ENCODE results near the gene ZNF488. TPM values are rescaled to one million over a fixed set of nuclear protein-coding genes. Genes with fewer than 3 reads are reported as not detected.

Gene ZNF488
- total RNA-seq, 1 donor from 2014 or later = 4.9 TPM

DNA sequence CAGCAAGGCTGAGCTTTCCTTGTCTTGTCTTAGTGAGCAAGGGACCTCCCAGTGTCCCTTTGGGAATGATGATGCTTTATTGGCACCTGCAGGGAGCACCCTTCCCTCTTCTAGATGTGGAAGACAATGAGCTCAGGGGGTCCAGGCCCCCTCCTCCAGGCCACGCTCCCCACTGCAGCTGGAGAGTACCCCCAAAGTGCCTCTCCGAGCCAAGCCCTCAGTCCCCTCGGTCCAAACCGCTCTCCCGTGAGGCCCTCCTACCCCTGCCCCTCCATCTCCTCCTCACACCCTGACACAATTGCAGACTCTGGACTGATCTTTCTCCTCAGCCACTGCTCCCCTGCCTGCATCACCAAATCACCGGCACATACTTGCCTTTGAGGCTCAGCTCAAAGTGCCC lies 19.2 kb downstream of the ZNF488 start:
- TF ChIP-seq, protein P1, sequence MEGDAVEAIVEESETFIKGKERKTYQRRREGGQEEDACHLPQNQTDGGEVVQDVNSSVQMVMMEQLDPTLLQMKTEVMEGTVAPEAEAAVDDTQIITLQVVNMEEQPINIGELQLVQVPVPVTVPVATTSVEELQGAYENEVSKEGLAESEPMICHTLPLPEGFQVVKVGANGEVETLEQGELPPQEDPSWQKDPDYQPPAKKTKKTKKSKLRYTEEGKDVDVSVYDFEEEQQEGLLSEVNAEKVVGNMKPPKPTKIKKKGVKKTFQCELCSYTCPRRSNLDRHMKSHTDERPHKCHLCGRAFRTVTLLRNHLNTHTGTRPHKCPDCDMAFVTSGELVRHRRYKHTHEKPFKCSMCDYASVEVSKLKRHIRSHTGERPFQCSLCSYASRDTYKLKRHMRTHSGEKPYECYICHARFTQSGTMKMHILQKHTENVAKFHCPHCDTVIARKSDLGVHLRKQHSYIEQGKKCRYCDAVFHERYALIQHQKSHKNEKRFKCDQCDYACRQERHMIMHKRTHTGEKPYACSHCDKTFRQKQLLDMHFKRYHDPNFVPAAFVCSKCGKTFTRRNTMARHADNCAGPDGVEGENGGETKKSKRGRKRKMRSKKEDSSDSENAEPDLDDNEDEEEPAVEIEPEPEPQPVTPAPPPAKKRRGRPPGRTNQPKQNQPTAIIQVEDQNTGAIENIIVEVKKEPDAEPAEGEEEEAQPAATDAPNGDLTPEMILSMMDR (conservative IDR thresholded peaks at IDR 0.05) = no peak
- Mint-ChIP-seq H3K27ac (no peak overlapping the region), H3K36me3 (no peaks in the 10 kb centered on the region), H3K4me1 (ENCODE audit: unreplicated experiment) (peaks cover 7% of the 10 kb centered on the region), H3K4me3 (no peak overlapping the region), H3K27me3 (peaks cover 3% of the 10 kb centered on the region), H3K9me3 (no peaks in the 10 kb centered on the region)
- DNase-seq (ENCODE audit: extremely low spot score, unreplicated experiment) = peak; percentile 44

DNA sequence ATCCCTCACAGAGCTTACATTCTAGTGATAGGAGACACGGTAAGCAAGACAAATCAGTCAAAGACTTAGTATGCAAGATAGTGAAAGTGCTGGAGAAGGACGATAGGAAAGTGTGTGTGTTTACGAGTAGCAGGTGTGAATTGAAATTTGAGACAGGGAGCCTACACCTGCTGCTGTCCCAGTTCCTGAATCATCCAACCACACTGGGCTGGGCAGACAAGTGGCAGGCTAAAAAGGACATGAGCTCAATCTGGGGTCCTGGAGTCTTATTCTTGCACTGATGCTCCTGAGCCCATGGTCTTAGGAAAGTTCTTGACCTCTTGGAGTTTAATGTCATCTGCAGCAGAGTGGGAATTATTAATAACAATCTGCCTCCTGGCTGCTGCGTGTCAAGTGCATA lies 19.7 kb downstream of the ZNF488 start:
- H3K36me3 Mint-ChIP-seq = no peaks in the 10 kb centered on the region
- H3K4me3 Mint-ChIP-seq = no peak overlapping the region
- peaks cover 7% of the 10 kb centered on the region for H3K4me1 Mint-ChIP-seq (ENCODE audit: unreplicated experiment)
- no peaks in the 10 kb centered on the region for H3K9me3 Mint-ChIP-seq
- H3K27me3 Mint-ChIP-seq = peaks cover 3% of the 10 kb centered on the region
- TF ChIP-seq, protein P1 (conservative IDR thresholded peaks at IDR 0.05) = no peak
- no peak for DNase-seq (ENCODE audit: extremely low spot score, unreplicated experiment)
- H3K27ac Mint-ChIP-seq = no peak overlapping the region

DNA sequence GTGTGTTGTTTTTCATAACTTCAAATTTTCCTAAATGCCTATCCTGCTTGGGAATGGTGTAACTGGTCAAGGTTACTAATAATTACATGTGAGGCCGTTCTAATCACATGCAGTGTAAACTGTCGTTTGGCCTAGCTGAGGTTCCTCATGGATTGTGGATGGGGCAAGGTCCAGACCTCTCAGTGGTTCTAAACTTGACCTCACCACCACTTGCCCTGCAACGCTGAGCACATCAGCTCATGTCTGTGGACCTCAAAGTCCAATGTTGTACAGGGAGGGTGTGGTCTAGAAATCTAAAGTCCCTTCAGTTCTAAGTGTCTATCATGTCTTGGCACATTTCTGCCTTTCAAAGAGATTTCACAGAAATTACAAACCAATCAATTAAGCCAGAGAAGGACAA lies 20.3 kb downstream of the ZNF488 start:
- no peaks in the 10 kb centered on the region for H3K9me3 Mint-ChIP-seq
- H3K27me3 Mint-ChIP-seq = peaks cover 3% of the 10 kb centered on the region
- H3K27ac Mint-ChIP-seq = no peak overlapping the region
- no peak for DNase-seq (ENCODE audit: extremely low spot score, unreplicated experiment)
- peaks cover 7% of the 10 kb centered on the region for H3K4me1 Mint-ChIP-seq (ENCODE audit: unreplicated experiment)
- no peak overlapping the region for H3K4me3 Mint-ChIP-seq
- no peaks in the 10 kb centered on the region for H3K36me3 Mint-ChIP-seq
- TF ChIP-seq, protein P1 (conservative IDR thresholded peaks at IDR 0.05) = no peak

DNA sequence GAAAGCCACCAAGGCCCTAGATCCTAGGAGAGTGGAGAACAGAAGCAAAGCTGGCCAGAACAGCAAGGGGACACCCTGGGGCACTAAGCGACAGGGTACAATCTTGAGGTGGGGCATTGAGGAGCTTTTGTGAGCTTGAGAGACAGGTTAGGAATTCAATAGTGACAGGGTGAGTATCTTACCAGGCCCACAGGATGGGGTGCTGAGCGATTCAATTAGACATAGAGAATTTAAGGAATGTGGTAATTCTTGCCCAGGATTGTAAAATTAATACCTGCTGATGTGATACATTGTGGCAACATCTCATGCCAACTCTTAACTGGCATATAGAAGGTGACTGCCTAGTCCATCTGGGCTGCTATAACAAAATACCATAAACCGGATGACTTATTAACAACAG lies 21.9 kb downstream of the ZNF488 start:
- Mint-ChIP-seq H3K4me1 (ENCODE audit: unreplicated experiment) (peaks cover 7% of the 10 kb centered on the region), H3K4me3 (no peak overlapping the region), H3K9me3 (no peaks in the 10 kb centered on the region), H3K27ac (no peak overlapping the region), H3K36me3 (no peaks in the 10 kb centered on the region), H3K27me3 (peaks cover 3% of the 10 kb centered on the region)
- TF ChIP-seq, protein P1 (conservative IDR thresholded peaks at IDR 0.05) = no peak
- peak; percentile 24 for DNase-seq (ENCODE audit: extremely low spot score, unreplicated experiment)

DNA sequence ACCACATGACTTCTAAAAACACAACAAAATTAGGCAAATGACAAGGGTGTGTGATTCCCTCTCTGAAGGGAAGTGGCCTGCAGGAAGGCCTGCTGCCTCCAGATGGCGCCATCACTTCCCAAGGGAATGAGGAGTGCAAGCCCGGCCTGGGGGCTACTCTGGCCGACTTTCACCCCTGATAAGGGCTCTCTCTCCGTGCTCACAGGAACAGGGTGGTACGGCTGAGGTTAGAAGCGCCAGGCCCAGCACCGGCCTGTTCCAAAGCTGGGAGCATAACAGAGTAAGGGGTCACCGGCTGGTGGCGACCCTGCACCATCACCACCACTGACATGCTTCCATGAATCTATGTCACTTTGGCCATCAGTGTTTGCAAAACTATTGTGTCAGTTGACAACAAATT lies 22.8 kb downstream of the ZNF488 start:
- Mint-ChIP-seq H3K27me3 (peaks cover 3% of the 10 kb centered on the region), H3K36me3 (no peaks in the 10 kb centered on the region), H3K4me1 (ENCODE audit: unreplicated experiment) (peaks cover 7% of the 10 kb centered on the region), H3K4me3 (no peak overlapping the region), H3K9me3 (no peaks in the 10 kb centered on the region), H3K27ac (no peak overlapping the region)
- TF ChIP-seq, protein P1 (conservative IDR thresholded peaks at IDR 0.05) = peak; percentile 85
- peak; percentile 66 for DNase-seq (ENCODE audit: extremely low spot score, unreplicated experiment)

Measured in type B pancreatic cell (in vitro differentiated cells).